Daoy (cell line): Measurements from ENCODE around the gene ADCK1. TPM values are rescaled to one million over a fixed set of nuclear protein-coding genes. Genes with fewer than 3 reads are reported as not detected.
"Not testable (repeated sequence)": the region's sequence is repeated elsewhere in the genome, so short reads cannot be mapped to it uniquely, and the experiment has no call there.

ENCODE experiments used
- DNase-seq: peaks from one replicate; pipeline ENCODE4 v3.0.0-alpha.2; 2015; ENCODE audit warnings: low read depth
- total RNA-seq: library from RNA; depleted of rRNA; stranded (reverse); fragments of >200 nt; shearing (Covaris generic); gene quantifications from 2 replicates; pipeline ENCODE4 v1.2.3, GENCODE V29; 2014

The ADCK1 gene
- total RNA-seq, 1 experiment from 2014 or later, result 5.4 TPM

DNA sequence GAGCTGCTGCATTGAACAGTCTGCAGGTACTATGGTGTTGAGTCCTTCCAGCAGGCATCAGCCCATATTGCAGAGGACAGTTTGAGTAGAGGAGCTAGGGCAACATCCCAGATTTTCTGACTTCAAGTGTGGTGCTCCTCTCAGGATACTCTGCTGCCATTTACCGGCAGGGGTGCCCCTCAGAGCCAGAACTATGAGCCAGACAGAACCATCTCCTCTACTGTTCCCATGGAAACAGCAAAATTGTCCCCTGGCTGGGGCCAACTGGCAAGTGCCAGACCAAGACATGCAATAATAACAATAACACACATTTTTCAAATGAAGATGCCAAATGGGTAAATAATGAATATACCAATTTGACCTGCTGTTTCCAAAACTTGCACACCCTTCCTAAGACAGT lies 102.9 kb downstream of the ADCK1 start:
- DNase-seq, result no peak

DNA sequence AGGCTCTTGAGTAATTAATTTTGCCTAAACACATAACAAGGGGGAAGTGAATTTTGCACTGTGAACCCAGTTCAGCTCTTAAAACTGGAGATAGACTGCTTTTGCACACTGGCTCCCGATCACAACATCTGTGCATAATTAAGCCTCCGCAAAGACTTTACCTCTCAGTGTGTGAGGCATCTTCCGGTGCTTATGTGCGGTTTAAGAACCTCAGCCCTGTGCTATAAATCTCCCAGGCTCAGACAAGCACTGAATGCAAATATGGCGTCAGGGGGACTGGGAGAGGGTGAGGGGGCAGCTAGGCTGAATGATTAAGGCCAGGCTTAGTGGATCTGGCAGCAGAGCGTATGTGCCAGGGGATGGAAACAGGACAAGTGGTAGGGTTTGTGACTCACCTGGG lies 103.3 kb downstream of the ADCK1 start:
- DNase-seq, result peak; percentile 21

- no peak for DNase-seq
Observed at GRCh38 chr14:77903937-77904617, 104.2 kb downstream of the ADCK1 start.

- no peak for DNase-seq
Observed at GRCh38 chr14:77906446-77906845, 106.5 kb downstream of the ADCK1 start.

- no peak for DNase-seq
Observed at GRCh38 chr14:77908847-77909246, 108.9 kb downstream of the ADCK1 start.

DNA sequence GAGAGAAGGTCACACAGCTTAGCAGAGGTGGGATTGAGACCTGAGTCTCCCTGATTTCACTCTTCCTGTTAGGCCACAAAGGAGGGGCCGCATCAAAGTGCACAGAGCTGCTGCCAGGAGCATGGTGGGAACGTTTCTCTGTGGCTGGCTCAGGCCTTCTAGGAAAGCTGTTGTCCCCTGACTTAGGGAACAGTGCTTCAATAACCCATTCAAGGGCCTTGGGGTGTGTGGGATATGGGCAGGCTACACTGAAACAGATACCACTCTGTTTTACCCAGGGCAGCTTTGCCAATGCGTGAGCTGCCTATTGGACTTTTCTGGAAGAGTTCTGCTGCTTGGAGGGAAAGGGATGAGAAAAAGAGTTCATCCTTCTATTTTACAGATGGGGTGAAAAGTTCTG lies 110.0 kb downstream of the ADCK1 start:
- no peak for DNase-seq

DNA sequence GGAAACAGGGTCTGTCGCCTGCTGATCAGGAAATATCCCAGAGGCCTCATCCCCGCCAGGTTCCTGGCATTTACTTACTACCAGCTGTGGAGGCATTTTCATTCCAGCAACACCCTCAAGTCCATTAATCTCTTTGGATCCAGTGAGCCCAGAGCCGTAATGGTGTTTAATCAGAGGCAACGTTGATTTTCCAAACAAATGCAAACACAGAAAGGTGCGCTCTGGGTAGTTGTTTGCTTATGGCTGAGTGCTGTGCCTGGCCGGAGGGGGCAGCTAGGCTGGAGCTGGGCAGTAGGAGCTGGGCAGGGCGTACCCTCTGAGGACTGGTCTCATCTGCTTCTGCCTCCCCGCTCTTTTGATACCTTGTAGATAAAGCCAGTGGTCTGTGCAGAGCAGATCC lies 110.6 kb downstream of the ADCK1 start:
- DNase-seq, result no peak

GRCh38 chr14:77911356-77911755 lies 111.4 kb downstream of the ADCK1 start:
- no peak for DNase-seq

DNA sequence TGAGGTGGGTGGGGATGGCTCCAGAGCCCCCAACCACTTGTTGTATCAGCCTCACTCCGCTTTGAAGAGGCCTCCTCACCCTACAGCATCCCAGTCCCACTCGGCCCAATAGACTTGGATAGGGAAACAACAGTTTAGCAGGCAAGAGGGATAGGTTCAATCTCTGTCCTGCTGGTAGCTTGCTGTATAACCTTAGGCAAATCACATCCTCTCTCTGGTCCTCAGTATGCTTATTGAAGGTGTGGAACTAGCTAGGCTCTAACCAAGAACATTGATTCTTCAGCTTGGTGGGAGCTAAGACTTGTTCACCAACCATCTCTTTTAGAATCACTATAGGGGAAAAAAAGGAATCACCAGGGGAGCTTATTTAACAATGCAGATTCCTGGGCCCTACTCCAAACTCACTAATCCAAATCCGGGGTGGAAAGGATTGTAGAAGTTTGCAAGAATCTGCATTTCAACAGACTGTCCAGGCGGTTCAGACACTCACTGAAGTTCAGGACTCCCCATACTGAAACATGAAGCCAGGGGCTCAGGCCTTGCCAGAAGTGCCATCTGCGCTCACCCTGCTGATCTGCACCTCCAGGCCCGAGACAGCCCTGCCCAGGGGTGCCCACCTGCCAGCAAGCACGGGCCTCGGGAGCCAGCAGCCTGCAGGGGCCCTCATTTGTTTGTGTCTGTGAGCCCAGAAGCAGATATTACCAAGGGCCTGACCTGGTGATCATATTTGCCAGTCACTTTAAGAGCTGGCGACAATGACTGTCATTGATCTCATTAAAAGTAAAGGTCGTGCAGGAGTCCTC lies 113.0 kb downstream of the ADCK1 start:
- DNase-seq, result no peak

- DNase-seq, result no peak
Observed at GRCh38 chr14:77914073-77914721, 114.3 kb downstream of the ADCK1 start.

DNA sequence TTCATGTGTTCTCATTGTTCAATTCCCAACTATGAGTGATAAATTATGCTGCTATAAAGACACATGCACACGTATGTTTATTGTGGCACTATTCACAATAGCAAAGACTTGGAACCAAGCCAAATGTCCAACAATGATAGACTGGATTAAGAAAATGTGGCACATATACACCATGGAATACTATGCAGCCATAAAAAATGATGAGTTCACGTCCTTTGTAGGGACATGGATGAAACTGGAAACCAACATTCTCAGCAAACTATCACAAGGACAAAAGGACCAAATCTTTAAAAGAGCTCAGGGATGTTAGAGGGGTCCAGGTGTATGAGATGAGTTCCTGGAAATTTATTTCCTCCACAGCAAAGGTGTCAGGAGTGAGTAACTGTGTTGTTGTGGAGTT lies 115.5 kb downstream of the ADCK1 start:
- DNase-seq, result not testable (repeated sequence)

- no peak for DNase-seq
Observed at GRCh38 chr14:77917491-77918201, 117.7 kb downstream of the ADCK1 start.

- DNase-seq, result no peak
Observed at GRCh38 chr14:77918448-77918847, 118.5 kb downstream of the ADCK1 start.

DNA sequence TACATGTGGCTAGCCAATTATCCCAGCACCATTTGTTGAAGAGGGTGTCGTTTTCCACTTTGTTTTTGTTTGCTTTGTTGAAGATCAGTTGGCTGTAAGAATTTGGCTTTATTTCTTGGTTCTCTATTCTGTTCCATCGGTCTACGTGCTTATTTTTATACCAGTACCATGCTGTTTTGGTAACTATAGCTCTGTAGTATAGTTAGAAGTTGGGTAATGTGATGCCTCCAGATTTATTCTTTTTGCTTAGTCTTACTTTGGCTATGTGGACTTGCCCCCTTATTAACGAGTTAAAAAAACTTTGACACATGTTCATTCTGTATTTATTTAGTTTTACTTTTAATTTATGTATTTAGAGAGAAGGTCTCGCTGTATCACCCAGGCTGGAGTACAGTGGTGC lies 120.4 kb downstream of the ADCK1 start:
- no peak for DNase-seq

DNA sequence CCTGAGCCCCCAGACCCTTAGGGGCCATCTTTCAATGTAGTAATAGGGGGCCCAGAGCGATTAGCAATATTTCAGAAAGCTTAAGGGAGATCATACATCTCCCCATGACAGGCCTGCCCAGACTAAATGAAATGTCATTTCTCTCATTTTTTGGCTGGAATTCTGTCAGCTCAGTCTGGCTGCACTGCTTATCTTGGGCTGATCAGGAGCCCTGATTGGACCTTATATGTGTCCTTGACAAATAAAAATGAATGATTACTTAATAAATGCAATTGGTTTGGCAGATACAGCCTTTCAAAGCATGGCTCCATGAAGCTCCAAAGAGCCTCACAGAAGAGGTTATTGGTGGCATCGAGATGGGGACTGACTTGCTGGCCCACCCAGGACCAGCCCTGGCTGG lies 121.9 kb downstream of the ADCK1 start:
- no peak for DNase-seq

DNA sequence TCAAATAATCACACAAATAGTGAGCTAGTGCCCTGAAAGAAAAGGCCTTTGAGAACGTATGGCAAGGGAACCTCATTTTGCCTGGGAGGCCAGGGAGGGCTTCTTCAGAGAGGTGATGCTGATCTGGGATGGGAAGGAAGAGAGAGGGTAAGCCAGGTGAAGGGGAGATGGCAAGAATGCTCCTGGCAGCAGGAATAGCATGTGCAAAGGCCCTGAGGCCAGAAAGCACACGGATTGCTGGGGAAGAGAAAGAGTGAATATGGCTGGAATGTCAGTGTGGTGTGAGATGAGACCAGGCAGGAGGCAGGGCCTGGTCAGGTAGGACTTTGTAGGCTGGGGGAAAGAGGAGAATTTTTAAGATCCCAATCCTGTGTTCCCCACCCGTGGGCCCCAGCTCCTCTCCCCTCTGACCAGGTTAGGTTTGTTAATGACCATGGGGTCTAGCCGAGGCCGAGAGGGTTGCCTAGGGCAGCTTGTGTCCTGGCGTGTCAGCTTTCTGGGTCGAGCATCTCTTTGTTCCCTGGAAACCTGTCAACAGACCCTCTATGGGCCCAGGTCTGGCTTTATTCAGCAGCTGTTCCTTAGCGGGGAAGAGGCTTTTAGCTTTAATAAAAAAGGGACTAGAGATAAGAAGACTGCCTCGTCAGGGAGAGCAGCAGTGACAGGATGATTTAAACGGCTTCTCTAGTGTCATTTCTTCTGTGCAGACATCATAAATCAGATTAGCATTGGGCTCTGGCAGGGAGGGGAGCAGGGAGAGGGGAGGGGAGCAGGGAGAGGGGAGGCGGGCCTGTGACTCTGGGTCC lies 123.4 kb downstream of the ADCK1 start:
- DNase-seq, result no peak

DNA sequence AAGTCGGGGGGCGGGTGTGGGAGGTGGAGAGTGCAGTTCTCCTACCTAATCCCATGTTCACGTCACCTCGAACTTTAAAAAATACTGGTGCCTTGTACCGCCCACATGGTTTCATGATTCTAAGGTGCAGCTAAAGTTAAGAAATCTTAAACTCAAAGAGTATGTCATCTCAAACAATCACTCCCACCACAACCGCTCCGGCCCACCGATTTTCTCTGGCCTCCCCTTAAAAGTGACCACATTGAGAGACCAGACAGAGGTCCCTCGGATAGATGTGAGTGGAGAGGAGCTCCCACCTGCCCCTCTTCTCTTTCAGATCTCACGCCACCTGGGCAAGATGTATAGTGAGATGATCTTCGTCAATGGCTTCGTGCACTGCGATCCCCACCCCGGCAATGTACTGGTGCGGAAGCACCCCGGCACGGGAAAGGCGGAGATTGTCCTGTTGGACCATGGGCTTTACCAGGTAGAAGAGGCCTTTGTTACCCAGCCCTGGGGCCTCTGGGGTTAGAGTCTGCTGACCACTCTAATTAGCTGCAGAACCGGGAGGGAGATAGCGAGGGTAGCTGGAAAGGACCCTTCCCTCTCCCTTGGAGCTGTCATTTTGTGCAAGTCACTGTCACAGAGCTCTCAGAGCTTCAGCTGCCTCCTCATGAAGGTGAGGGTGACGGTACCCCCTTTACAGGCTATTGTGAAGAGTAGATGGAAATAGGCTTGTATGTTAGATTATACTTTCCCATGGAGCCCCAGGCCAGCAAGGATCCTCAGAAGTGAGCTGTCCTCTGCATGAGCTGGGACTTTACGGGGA lies 124.4 kb downstream of the ADCK1 start:
- DNase-seq, result no peak

- no peak for DNase-seq
Observed at GRCh38 chr14:77926942-77927341, 127.0 kb downstream of the ADCK1 start.

DNA sequence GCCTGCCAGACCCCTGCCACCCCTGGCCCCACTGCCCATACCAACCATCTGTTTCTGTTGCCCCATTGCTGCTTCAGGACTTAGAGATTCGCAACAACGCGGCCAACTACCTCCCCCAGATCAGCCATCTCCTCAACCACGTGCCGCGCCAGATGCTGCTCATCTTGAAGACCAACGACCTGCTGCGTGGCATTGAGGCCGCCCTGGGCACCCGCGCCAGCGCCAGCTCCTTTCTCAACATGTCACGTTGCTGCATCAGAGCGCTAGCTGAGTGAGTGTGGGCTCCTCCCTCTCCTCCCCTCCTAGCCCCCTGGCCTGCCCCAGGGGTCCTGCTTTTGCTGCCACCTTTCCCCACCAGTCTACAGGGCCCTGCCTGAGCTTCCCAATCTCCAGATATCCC lies 131.5 kb downstream of the ADCK1 start:
- DNase-seq, result no peak

DNA sequence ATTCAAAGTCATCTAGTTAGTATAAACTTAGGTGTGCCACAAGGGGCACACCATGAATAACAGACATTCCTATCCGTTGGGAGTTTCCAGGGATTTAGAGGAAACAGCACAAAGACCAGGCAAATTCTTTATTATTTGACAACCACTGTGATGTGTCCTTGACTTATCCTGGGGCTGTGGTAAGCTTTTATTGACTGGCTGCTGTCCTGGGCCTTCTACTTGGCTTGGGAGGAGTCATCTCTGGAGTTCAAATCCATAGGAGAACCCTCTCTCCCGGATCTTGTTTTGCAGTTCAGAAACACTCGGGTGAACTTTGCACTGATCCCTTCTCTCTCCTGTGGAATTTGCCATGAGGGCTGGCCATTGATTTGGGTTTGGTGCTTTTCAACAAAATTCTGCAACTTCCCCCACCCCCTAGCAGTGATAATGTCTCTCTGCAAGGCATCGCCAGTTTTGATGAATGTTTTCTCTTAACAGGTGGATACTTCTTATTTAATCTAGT lies 136.3 kb downstream of the ADCK1 start:
- no peak for DNase-seq
